SK-N-SH (cell line): ENCODE measurements around the gene LYSMD3. TPM values are rescaled to one million over a fixed set of nuclear protein-coding genes. Genes with fewer than 3 reads are reported as not detected.

Experiments
- CTCF ChIA-PET: fragments of 300-600, 350-600 bp; formaldehyde crosslinking; extraction: SDS; loops from one replicate; lab custom pipeline; 2021; lab: Yijun Ruan, JAX
- POLR2A ChIA-PET: fragments of 350-600 bp; sonication (Branson Sonifier 250); formaldehyde crosslinking; extraction: SDS; loops from one replicate; lab custom pipeline; 2020; ENCODE audit warnings: antibody characterized with exemption, inconsistent platforms; lab: Yijun Ruan, JAX
- DNase-seq: peaks from one replicate; pipeline ENCODE4 v3.0.0; 2012
- H2AFZ ChIP-seq: fragments of 200-600 bp; sonication (generic); 2 replicates; pipeline ENCODE4 v1.8.1; 2016; ENCODE audit warnings: antibody characterized with exemption, mild to moderate bottlenecking, low read depth
- H3F3A ChIP-seq: fragments of 200-600 bp; sonication (generic); replicated peaks from 2 replicates; pipeline ENCODE3; 2016; ENCODE audit warnings: antibody characterized with exemption, mild to moderate bottlenecking; ENCODE audit not compliant: insufficient read depth
- H3K27ac ChIP-seq, 2 experiments: fragments of 200-500 bp in 1 of 2; fragments of 200-600 bp in 1 of 2; sonication (Bioruptor generic) in 1 of 2; sonication (generic), shearing (Covaris generic) in 1 of 2; 2 replicates each; pipeline versions ENCODE4 v1.5.1 to v1.6.1; 2014 to 2016; ENCODE audit warnings: low read depth in 2 of 2, inconsistent platforms in 1 of 2, low read length in 1 of 2, mild to moderate bottlenecking in 1 of 2, mixed read lengths in 1 of 2
- H3K27me3 ChIP-seq: fragments of 200-600 bp; sonication (generic), shearing (Covaris generic); 2 replicates; pipeline ENCODE4 v1.6.1; 2016; ENCODE audit warnings: mixed run types; ENCODE audit not compliant: insufficient read depth
- H3K36me3 ChIP-seq, 2 experiments: fragments of 200-500 bp in 1 of 2; fragments of 200-600 bp in 1 of 2; sonication (Bioruptor generic) in 1 of 2; sonication (generic) in 1 of 2; replicated peaks in 1 of 2; 2 replicates each; pipeline versions ENCODE3 to v1.5.1; 2014 to 2016; ENCODE audit warnings: low read length in 1 of 2, mild to moderate bottlenecking in 1 of 2; ENCODE audit not compliant: insufficient read depth in 2 of 2, control insufficient read depth in 1 of 2
- H3K4me1 ChIP-seq, 2 experiments: fragments of 200-500 bp in 1 of 2; fragments of 200-600 bp in 1 of 2; sonication (Bioruptor generic) in 1 of 2; sonication (generic), shearing (Covaris generic) in 1 of 2; 2 replicates each; pipeline versions ENCODE4 v1.5.1 to v1.6.1; 2014 to 2016; ENCODE audit warnings: low read depth in 1 of 2, low read length in 1 of 2, mixed run types in 1 of 2; ENCODE audit not compliant: insufficient read depth in 2 of 2, control insufficient read depth in 1 of 2
- H3K4me2 ChIP-seq: fragments of 200-600 bp; sonication (generic), shearing (Covaris generic); 2 replicates; pipeline ENCODE4 v1.6.1; 2017; ENCODE audit warnings: mixed run types
- H3K4me3 ChIP-seq, 2 experiments: fragments of 200-500 bp in 1 of 2; fragments of 200-600 bp in 1 of 2; sonication (Bioruptor generic) in 1 of 2; sonication (generic), shearing (Covaris generic) in 1 of 2; 2 replicates each; pipeline versions ENCODE4 v1.5.1 to v1.8.1; 2014 to 2016; ENCODE audit warnings: low read depth in 2 of 2, inconsistent platforms in 1 of 2, low read length in 1 of 2, mild to moderate bottlenecking in 1 of 2, mixed read lengths in 1 of 2, moderate library complexity in 1 of 2
- H3K79me2 ChIP-seq: fragments of 200-600 bp; sonication (generic); 2 replicates; pipeline ENCODE4 v1.8.1; 2017; ENCODE audit warnings: mild to moderate bottlenecking; ENCODE audit not compliant: insufficient read depth
- H3K9ac ChIP-seq: fragments of 200-600 bp; sonication (generic); 2 replicates; pipeline ENCODE4 v1.6.1; 2017; ENCODE audit warnings: mixed run types
- H3K9me2 ChIP-seq: fragments of 200-600 bp; sonication (generic); 2 replicates; pipeline ENCODE4 v1.6.1; 2017; ENCODE audit warnings: mixed run types
- H3K9me3 ChIP-seq: fragments of 200-600 bp; sonication (generic); 2 replicates; pipeline ENCODE4 v1.6.1; 2017; ENCODE audit warnings: mixed run types, mild to moderate bottlenecking, moderate library complexity
- H4K20me1 ChIP-seq: fragments of 200-600 bp; sonication (generic); 2 replicates; pipeline ENCODE4 v1.6.1; 2017; ENCODE audit warnings: mild to moderate bottlenecking, mixed run types; ENCODE audit not compliant: insufficient read depth
- CHD2 ChIP-seq: fragments of 150-350 bp; IDR thresholded peaks from 2 replicates; pipeline ENCODE4 v1.6.1; 2018; ENCODE audit warnings: low read length; ENCODE audit not compliant: partially characterized antibody
- ELF1 ChIP-seq: IDR thresholded peaks from 2 replicates; pipeline ENCODE4 v1.4.0; 2012
- EZH2phosphoT487 ChIP-seq: fragments of 200-600 bp; sonication (generic); IDR thresholded peaks from 2 replicates; pipeline ENCODE4 v1.6.1; 2017; ENCODE audit warnings: low read depth, mixed run types, mild to moderate bottlenecking, antibody characterized with exemption, moderate library complexity, borderline replicate concordance
- FOXJ3 ChIP-seq: sonication (generic); formaldehyde crosslinking; IDR thresholded peaks from 2 replicates; pipeline ENCODE4 v1.5.1; 2020; ENCODE audit warnings: mild to moderate bottlenecking, missing genetic modification reagents
- FOXM1 ChIP-seq: IDR thresholded peaks from 2 replicates; pipeline ENCODE4 v1.4.0; 2012; ENCODE audit warnings: low read depth, mild to moderate bottlenecking
- GABPA ChIP-seq: IDR thresholded peaks from 2 replicates; pipeline ENCODE4 v1.4.0; 2012; ENCODE audit warnings: low read depth, mild to moderate bottlenecking
- GATA2 ChIP-seq: sonication (generic); formaldehyde crosslinking; IDR thresholded peaks from 2 replicates; pipeline ENCODE4 v1.5.0; 2020; ENCODE audit warnings: mild to moderate bottlenecking, missing genetic modification reagents
- JUND ChIP-seq: IDR thresholded peaks from 2 replicates; pipeline ENCODE4 v1.4.0; 2012
- MEF2A ChIP-seq: IDR thresholded peaks from 2 replicates; pipeline ENCODE4 v1.4.0; 2012; ENCODE audit warnings: low read depth, borderline replicate concordance
- MXI1 ChIP-seq: IDR thresholded peaks from 2 replicates; pipeline ENCODE4 v1.6.1; 2012; ENCODE audit warnings: mild to moderate bottlenecking, low read depth, low read length, improper control_type of control experiment
- NRF1 ChIP-seq: IDR thresholded peaks from 2 replicates; pipeline ENCODE4 v1.6.1; 2012; ENCODE audit warnings: low read depth, mild to moderate bottlenecking, low read length
- RAD21 ChIP-seq: IDR thresholded peaks from 2 replicates; pipeline ENCODE4 v1.6.1; 2012; ENCODE audit warnings: mild to moderate bottlenecking, low read length
- REST ChIP-seq: IDR thresholded peaks from 2 replicates; pipeline ENCODE4 v1.6.1; 2012; ENCODE audit warnings: mild to moderate bottlenecking, low read depth, low read length, moderate library complexity
- RFX5 ChIP-seq: IDR thresholded peaks from 2 replicates; pipeline ENCODE4 v1.6.1; 2012; ENCODE audit warnings: mild to moderate bottlenecking, improper control_type of control experiment, low read length
- SIN3A ChIP-seq: IDR thresholded peaks from 2 replicates; pipeline ENCODE4 v1.6.1; 2012; ENCODE audit warnings: low read depth, mild to moderate bottlenecking, low read length, moderate library complexity, borderline replicate concordance
- TAF1 ChIP-seq: IDR thresholded peaks from 2 replicates; pipeline ENCODE4 v1.6.1; 2012; ENCODE audit warnings: low read depth, mild to moderate bottlenecking, low read length, moderate library complexity, borderline replicate concordance
- TEAD4 ChIP-seq: IDR thresholded peaks from 2 replicates; pipeline ENCODE4 v1.4.0; 2012; ENCODE audit warnings: mild to moderate bottlenecking, borderline replicate concordance; ENCODE audit not compliant: insufficient read depth
- WGBS: methylation state at CpG from one replicate; pipeline ENCODE4 v1.1.6; 2017; ENCODE audit warnings: low lambda C conversion rate; 5-methylcytosine and 5-hydroxymethylcytosine counted together
- polyA plus RNA-seq, 3 experiments: library from polyadenylated mRNA; depleted of rRNA; stranded (reverse); fragments of >200 nt; gene quantifications; 2 replicates each; pipeline ENCODE4 v1.2.3, GENCODE V29; 2012
- TF ChIP-seq, protein P1 (sequence below): IDR thresholded peaks from 2 replicates; pipeline ENCODE4; 2012
- TF ChIP-seq, protein P2 (sequence below): fragments of 200-600 bp; sonication (generic); IDR thresholded peaks from 2 replicates; pipeline ENCODE4 v1.6.1; 2017; ENCODE audit warnings: antibody characterized with exemption, mild to moderate bottlenecking, moderate library complexity
- TF ChIP-seq, protein P3 (sequence below): IDR thresholded peaks from 2 replicates; pipeline ENCODE4 v1.4.0; 2012; ENCODE audit warnings: low read depth

LYSMD3 gene
- polyA plus RNA-seq, 1 of the 3 experiments (the other 2 are of a cell fraction) = 6.7 TPM

DNA sequence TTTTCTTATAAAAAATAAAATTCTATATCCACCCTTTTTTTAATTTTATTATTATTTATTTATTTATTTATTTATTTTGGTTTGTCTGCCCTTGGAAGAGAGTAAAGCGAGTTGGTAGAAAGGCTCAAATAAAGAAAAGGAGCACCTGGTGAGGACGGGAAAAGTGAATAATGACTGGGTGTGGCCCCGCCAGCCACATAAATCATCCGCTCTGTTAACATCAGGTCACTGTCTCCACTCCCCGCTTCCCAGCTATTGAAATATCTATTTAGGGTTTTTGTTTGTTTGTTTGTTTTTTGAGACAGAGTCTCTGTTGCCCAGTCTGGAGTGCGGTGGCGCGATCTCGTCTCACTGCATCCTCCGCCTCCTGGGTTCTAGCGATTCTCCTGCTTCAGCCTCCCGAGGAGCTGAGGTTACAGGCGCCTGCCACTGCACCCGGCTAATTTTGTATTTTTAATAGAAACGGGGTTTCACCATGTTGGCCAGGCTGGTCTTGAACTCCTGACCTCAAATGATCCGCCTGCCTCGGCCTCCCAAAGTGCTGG, 53.9 kb downstream of the LYSMD3 start (continued):
- no peak for TF ChIP-seq TEAD4

DNA sequence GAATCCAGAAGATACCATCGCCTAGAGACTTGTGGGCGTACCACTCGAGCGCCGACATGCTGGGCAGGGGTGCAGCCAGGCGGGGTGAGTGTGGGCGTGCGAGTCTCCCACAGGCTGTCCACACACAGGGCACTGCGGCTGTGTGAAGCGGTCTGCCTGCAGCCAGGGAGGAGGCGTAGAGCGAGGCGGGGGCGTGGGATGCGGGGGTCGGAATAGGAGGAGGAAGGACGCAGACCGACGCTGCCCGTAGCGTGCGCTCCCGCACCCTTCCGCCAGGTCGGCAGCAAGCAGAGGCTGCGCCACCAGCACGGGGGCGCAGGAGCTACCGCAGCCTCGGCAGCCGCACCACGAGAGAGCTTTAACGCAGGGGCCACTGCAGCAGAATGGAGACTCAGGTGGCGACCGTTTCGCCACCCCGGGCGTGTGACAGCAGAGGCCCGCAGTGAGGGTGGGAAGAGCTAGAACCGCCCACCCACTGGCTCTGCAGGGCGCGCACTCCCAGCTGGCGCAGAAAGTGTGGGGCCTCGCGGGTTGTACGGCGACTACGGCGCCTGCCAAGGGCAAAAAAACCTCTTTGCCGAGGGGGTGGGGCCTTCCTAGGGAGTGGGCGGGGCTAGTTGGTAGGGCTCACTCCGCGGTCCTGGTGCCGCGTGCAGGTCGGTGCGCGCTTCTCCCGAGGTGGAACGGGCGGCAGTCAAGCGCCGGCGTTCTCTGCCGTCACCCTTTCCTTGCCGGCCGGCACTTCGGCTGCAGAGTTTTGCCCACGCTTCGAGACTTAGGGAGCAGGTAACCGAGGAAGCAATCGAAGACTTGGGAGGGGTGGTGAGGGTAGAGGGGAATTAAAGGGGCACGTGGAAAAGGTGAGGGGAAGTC, 54.9 kb downstream of the LYSMD3 start, which contains the start of the genes MBLAC2 and POLR3G:
MBLAC2 (minus strand) TSS at position 537 of the 873 bp plus-strand sequence; CDS start at position 58, 479 bp downstream.
POLR3G (plus strand) TSS at position 630 of the 873 bp plus-strand sequence. CDS start 10,704 bp downstream, outside the sequence.
- no peaks in the 10 kb centered on the region for H3K9me3 ChIP-seq
- H3F3A ChIP-seq = no peaks in the 10 kb centered on the region
- no peaks in the 10 kb centered on the region for H3K9me2 ChIP-seq
- H3K9ac ChIP-seq = peak within 1 kb of the TSS; percentile 76
- peaks cover 28% of the 10 kb centered on the region for H3K79me2 ChIP-seq
- H3K4me2 ChIP-seq = peak within 1 kb of the TSS; percentile 98
- POLR2A ChIA-PET = interaction anchor here (0.5 to 1.7 kb wide), 3 partner anchors 18 to 66 kb away, joined by 3 to 6 read pairs (median 3); partner anchors contain the start of gene CETN3
- peak within 1 kb of the TSS; percentile 92 for H2AFZ ChIP-seq
- CTCF ChIA-PET = interaction anchor here (0.8 to 1.7 kb wide), 9 partner anchors 8 to 309 kb away, joined by 3 to 7 read pairs (median 4); partner anchors contain the start of gene LYSMD3
- DNase-seq = peak; percentile 95
- under 1% methylated on average over 27 of the region's 73 CpGs for WGBS
- H3K27ac ChIP-seq = peak within 1 kb of the TSS; percentile 73 to 94
- H3K36me3 ChIP-seq = peaks cover 0 to 5% of the 10 kb centered on the region in 2 experiments
- peaks cover 10 to 19% of the 10 kb centered on the region in 2 experiments; a peak in 3 of 4 replicates for H3K4me1 ChIP-seq
- H4K20me1 ChIP-seq = no peaks in the 10 kb centered on the region
- peak within 1 kb of the TSS; percentile 89 to 93 for H3K4me3 ChIP-seq
- no peaks in the 10 kb centered on the region for H3K27me3 ChIP-seq
- TF ChIP-seq SIN3A (peak; percentile 47; the same call in 1 of the 2 replicates), TAF1 (peak; percentile 74; the same call in 1 of the 2 replicates), REST (peak; percentile 4; the same call in 1 of the 2 replicates), GATA2 (peak; percentile 71), JUND (no peak), MEF2A (no peak), GABPA (no peak), EZH2phosphoT487 (no peak), FOXJ3 (0 out of 2 replicates have a peak, but pooled peaks have one; percentile 40), RAD21 (peak; percentile 29), ELF1 (peak; percentile 70; the same call in 1 of the 2 replicates), CHD2 (peak; percentile 90), MXI1 (peak; percentile 87), RFX5 (0 out of 2 replicates have a peak, but pooled peaks have one; percentile 16), TEAD4 (no peak), NRF1 (no peak), FOXM1 (peak; percentile 22; the same call in 1 of the 2 replicates)
- TF ChIP-seq, protein P1, sequence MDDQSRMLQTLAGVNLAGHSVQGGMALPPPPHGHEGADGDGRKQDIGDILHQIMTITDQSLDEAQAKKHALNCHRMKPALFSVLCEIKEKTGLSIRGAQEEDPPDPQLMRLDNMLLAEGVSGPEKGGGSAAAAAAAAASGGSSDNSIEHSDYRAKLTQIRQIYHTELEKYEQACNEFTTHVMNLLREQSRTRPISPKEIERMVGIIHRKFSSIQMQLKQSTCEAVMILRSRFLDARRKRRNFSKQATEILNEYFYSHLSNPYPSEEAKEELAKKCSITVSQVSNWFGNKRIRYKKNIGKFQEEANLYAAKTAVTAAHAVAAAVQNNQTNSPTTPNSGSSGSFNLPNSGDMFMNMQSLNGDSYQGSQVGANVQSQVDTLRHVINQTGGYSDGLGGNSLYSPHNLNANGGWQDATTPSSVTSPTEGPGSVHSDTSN = peak; percentile 46; the same call in 1 of the 2 replicates
- TF ChIP-seq, protein P2, sequence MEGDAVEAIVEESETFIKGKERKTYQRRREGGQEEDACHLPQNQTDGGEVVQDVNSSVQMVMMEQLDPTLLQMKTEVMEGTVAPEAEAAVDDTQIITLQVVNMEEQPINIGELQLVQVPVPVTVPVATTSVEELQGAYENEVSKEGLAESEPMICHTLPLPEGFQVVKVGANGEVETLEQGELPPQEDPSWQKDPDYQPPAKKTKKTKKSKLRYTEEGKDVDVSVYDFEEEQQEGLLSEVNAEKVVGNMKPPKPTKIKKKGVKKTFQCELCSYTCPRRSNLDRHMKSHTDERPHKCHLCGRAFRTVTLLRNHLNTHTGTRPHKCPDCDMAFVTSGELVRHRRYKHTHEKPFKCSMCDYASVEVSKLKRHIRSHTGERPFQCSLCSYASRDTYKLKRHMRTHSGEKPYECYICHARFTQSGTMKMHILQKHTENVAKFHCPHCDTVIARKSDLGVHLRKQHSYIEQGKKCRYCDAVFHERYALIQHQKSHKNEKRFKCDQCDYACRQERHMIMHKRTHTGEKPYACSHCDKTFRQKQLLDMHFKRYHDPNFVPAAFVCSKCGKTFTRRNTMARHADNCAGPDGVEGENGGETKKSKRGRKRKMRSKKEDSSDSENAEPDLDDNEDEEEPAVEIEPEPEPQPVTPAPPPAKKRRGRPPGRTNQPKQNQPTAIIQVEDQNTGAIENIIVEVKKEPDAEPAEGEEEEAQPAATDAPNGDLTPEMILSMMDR = peak; percentile 58
- TF ChIP-seq, protein P3, sequence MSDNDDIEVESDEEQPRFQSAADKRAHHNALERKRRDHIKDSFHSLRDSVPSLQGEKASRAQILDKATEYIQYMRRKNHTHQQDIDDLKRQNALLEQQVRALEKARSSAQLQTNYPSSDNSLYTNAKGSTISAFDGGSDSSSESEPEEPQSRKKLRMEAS = peak; percentile 83
